Lung microvascular endothelial cell (primary cell): ENCODE data around the gene FOXN3. TPM values are rescaled to one million over a fixed set of nuclear protein-coding genes. Genes with fewer than 3 reads are reported as not detected.
"Not testable (repeated sequence)": the region's sequence is repeated elsewhere in the genome, so short reads cannot be mapped to it uniquely, and the experiment has no call there.

Experiments used
- DNase-seq, 2 donors: peaks; one replicate each; pipeline versions ENCODE4 v3.0.0 to v3.0.0-alpha.2; 2010; ENCODE audit warnings: low read depth in 2 of 2
- total RNA-seq: library from RNA; depleted of rRNA; stranded (reverse); fragments of >200 nt; gene quantifications from 2 replicates; pipeline ENCODE4 v1.2.1, GENCODE V29; 2014

Gene FOXN3
- total RNA-seq, 1 donor from 2014 or later, result 37.9 TPM

- DNase-seq, result no peak
Observed at GRCh38 chr14:89254166-89254909, 162.7 kb downstream of the FOXN3 start.

DNA sequence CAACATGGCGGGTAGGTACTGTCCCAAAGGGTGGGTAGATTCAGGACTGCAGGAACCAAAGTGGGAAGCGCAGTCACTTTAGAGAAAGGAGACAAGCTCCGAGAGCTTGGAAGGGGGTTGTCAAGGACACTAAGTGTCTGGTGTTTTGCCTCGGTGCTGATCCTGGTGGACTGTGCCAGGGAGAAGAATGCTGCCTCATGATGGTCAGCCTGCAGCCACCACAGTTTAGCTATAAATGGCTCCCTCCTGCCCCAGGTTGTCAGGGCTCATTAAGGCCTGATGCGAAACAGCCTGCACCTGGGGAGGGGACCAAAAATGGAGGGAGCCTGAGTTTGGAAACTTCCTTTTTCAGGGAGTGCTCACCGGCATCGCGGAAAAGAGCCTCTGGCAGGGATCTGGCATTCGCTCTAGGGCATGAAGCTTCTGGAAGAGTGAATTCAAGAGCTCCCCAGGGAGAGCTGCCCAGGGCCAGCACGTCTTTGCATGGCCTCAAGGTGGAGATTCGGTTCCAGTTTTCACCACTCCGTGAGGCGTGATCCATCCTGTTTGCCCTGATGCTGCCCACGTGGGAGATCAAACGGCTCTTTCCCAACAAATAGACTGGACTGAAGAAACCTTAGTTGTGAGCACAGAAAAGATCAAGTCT, 164.0 kb downstream of the FOXN3 start:
- no peak for DNase-seq

DNA sequence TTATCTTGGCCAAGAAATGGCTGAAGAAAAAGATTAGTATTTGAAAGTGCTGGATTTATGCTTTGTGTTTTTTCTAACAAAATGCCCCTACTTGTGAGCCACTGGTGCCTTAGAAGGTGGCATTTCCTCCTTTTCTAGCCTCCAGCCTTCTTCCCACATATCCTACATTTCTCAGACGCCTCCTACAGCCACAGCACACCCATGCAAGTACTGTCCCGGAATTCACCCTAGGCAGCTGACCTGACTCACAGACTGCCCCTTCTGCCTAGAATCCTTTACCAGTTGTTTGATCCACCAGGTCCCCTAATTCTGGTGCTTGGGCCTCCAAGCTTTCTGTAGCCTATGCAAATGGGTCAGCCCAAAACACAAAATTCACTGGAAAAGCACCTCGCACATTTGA, 166.0 kb downstream of the FOXN3 start:
- no peak for DNase-seq

- DNase-seq, result not testable (repeated sequence)
Observed at GRCh38 chr14:89250655-89250975, 166.4 kb downstream of the FOXN3 start.

- no peak for DNase-seq
Observed at GRCh38 chr14:89249972-89250654, 166.9 kb downstream of the FOXN3 start.

DNA sequence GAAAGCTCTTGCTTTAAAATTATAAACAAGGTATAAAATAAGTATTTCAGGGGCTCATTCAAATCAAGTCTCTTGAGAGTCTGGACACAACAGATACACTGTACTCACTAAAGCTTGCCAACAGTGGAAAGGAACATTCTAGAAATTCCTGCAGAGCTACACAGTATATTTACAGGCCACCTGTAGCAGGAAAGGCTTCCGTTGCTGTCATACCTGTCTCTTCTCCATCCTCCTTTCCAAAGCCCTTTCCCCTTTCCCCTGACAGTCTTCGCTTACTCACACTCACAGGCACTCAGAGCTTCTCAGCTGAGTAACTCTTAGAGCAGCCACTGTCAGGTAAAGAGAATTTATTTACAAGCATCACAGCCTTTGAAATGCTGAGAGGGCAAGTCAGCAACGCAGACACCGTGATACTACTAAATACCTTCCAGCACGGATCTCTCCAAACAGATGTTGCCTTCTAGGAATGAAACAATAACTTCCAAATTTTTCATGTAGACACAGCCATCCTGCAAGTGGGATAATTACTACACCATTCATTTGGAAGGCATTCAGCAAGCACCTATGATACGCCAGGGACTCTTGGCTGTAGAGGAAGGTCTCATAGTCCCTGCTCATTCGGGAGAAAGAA, 167.9 kb downstream of the FOXN3 start:
- DNase-seq, result no peak

GRCh38 chr14:89248411-89249064, 168.5 kb downstream of the FOXN3 start:
- no peak for DNase-seq

DNA sequence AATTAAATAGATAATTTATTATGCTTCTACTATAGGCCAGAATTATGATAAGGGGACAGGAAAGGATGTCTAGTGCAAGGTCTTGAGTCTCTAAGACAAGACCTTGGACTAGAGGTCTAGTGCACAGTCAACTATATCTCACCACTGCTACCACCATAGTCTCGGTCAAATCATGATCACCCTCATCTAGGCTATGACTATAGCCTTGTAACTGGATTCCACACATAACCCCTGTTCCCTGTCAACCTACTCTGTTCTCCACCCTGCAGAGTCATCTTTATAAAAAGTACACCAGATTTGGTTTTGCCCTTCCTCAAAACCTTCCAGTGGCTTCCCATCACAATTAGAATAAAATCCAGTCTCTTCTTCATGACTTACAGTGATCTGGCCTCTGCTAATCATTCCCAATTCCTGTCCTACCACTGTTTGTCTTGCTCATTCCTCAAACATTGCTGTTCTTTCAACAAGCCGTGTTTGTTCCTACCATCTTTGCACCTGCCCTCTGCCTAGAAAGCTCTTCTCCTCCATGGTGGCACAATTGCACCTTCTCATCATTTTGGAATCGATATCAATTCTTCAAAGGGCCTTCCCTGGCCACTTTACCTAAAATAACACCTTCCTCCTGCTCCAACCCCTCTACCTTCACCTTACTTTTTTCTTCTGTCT, 169.4 kb downstream of the FOXN3 start:
- no peak for DNase-seq

DNA sequence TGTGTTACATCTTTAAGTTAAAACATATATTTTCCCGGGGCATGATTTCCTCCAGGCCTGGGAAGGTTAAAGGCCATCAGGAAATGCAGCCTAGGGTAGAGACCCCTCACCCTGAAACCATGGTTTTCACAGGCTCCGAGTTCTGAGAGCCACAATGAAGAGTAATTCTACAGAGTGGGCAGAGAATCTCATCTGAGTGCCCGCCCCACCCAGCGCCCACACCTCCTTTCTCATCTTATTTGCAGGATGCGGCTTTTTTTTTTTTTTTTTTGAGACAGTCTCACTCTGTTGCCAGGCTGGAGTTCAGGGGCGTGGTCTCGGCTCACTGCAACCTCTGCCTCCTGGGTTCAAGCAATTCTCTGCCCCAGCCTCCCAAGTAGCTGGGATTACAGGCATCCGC, 170.7 kb downstream of the FOXN3 start:
- no peak for DNase-seq

DNA sequence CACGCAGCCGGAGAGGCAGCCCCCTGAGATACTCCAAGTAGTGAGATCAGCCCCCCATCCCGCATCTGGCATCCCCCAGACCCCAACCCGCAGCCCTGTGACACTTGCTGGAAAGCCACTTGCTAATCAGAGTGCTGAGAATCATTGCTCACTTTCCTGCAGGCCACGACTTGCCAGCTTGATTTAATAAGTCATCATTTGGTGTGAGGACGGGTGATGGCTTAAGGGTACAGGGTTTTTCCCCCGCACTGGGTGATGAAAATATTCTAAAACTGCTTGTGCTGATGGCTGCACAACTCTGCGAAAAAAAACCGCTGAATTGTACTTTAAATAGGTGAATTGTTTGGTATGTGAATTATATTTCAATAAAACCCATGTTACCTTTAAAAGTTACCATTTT, 171.2 kb downstream of the FOXN3 start:
- no peak for DNase-seq

DNA sequence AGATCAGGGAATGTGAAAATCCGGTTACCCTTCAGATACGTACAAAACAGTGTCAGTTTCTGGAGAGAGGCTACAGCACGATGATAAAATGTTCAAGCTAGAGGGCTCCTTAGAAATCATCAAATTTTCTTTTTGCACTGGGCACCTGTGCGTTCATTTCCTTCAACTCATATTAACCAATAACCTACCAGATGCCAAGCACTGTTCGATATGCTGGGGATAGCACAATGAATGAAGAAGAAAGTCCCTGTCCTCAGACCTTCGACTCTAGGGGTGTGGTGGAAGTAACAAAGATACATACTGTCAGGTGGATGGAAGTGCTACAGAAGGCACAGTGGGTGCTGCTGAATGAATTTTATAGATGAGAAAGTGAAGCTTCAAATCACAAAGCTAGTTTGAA, 172.3 kb downstream of the FOXN3 start:
- DNase-seq, result no peak

- DNase-seq, result no peak
Observed at GRCh38 chr14:89243741-89244140, 173.3 kb downstream of the FOXN3 start.

DNA sequence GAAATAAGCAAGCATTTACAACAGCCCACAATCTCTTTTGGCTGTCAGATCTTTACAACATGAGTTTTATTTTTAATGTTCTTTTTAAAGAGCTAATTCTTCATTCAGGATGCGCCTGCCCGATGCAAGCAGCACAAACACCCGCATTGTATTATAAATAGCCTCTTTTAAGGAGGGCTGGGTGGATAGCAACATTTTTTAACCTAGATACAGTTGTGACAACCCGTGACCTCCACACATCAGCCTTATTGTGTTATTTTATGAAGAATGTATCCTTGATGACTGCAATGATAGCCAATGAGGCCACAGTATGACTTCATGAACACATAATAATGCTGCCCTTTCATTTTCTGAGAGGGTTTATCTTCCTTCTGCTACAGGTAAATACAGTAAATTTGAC, 173.7 kb downstream of the FOXN3 start:
- no peak for DNase-seq

DNA sequence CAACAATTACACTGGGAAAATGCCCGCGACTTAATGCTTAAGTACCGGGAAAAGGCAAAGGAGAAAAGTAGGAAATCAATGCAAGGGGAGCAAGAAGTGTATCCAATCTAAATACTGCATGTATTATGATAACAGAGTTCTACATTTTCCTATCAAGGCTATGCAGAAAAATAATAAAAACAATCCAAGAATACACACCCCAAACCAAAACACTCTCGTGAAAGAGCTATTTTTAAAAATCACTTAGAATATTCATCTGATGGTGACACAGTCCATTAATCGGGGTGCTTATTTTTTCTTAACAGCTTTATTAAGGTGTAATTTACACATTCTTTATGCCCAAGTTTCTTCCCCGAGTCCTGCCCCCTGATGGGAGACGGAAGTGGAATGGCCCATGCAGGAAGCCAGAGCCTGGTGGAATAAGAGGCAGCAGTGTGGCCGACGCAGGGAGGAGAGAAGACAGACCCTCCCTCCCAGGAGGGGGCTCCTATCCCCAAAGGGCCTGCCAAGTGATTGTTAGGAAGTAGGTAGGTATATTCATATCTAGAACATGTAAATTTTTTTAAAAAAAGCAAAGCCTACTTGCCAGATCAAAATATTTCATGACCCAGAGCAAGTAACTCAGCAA, 174.3 kb downstream of the FOXN3 start:
- DNase-seq, result no peak

DNA sequence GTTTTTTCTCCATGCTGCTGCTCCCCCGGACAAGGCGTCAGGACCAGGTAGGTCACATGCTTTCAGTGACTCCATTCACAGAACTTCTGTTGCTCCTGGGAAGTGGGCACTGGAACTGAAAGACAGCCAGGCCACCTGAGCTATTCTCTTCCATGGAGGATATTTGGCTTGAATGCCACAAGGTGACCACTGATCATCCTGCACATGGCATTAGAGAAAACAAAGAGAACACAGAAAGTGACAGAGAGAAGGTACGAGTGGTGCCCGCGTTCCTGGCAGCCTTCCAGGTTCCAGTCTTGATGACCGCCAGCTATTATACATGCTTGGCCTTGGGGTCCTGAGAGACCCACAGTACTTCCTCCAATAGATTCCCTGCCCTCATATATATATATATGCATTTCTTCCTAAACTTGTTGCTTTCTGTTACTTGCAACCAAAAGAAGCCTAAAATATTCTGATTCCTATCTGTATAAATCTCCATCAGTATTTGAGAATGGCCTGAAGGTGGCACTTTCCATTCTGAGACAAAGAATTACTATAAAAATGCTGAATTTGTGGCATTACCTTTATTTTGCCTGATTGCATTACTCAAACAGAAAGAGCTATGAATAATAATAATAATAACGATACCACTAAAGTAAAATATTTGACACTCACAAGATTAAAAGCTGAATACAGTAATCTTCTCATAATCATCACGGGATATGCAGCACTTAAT, 174.9 kb downstream of the FOXN3 start:
- peak in 1 of 2 donors; percentile 42 for DNase-seq

- peak in 1 of 2 donors; percentile 51 for DNase-seq
Observed at GRCh38 chr14:89241257-89241656, 175.8 kb downstream of the FOXN3 start.

DNA sequence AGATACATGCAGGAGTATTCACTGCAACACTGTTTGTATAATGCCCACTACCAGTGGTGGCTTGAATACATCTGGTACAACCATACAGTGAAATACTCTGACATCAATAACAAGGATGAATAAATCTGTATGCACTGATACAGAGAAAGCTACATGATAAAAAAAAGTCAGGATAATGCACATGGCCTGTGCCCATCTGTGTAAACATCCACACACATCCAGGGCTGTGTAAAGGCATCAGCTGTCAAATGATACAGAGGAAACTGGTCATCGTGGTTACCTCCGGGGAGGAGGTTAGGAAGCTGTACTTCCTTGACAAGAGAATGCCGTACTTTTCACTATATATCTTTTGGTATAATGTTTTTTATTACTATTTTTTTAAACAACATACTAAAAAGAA, 176.6 kb downstream of the FOXN3 start:
- DNase-seq, result peak; percentile 84 to 97

- DNase-seq, result no peak
Observed at GRCh38 chr14:89239023-89239422, 178.0 kb downstream of the FOXN3 start.

DNA sequence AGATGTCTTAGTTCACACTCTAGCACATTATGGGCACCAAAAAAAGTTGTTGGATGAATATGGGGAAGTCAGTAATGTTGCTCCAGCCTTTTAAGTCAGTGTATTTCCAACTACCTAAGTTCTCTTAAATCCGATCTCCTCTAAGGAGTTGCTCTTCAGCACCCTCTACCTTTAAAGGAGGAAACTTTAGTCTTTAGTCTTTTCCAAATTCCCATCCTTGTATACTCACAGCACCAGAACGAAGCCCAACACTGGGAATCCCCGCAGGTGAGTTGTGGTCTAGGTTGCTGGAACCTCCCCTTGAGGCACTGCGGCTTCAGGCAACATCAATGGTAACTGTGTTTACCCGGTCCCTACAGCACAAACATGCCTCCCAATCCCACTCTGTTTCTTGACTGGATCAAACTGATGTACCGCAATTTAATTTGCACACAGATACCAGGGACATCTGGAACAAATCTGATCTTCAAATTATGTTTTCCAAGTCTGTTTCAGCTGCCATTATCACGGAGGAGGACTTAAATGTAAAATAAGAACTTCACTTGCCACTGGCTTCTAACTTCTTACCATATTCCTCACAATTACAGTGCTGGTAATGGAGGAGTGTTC, 179.0 kb downstream of the FOXN3 start:
- no peak for DNase-seq

DNA sequence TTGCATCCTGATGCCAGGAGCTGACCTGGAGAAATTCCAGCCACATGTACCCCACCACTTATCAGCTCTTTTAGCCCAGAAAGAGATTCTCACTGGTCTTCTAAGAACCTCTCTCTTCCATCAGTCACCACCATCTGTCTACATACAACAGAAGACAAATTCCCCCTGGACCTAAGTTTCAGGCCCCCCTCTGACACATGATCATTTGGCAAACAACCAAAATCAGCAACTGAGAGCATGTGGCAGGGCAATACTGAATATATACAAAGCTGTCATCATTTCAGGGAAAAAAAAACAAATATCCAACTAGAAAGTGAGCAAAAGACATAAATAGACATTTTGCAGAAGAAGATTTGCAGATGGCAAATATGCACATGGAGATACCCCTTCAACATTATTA, 180.2 kb downstream of the FOXN3 start:
- DNase-seq, result peak in 1 of 2 donors; percentile 55
